Stimulated activated CD4-positive, alpha-beta T cell treated with anti-CD3 and anti-CD28 coated beads, Interleukin-2, amount 100 ng/mL, for 4 hours (primary cell): ENCODE measurements around the gene CAMKMT.

Experiments
- DNase-seq: peaks from one replicate; pipeline ENCODE4 v3.0.0-alpha.2; 2020; ENCODE audit warnings: low read depth

CAMKMT gene

GRCh38 chr2:44772669-44773378 is 411.1 kb downstream of the CAMKMT start:
- DNase-seq: no peak

DNA sequence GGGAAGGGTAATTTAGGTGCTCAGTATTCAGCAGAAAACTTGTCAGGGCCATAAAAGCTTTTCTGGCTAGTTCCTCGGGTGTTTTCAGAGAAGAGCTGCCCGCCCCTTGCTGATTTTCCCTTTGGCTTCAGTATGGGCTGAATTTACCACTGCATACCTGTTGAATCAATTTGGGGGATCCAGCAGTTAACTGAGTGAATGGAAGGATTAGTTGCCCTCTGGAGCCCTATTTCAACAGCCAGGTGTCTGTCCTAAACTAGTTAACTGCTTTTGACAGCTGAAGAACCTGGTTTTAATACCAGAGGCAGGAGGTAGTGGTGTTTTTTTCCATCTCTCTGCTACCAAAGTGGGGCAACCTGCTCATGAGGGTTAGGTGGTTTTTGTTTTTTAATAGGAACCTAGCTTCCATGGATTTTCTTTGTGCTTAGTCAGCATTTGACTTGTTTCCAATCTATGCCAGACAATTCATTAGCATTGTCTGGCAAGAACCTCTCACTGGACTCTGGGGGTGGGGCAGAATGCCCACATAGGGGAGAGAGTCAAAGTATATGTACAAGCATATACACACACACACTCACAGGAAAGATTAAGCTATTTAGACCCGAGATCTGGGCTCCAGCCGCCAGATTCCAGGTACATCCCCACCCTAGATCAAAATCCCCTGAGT is 413.2 kb downstream of the CAMKMT start:
- DNase-seq: no peak

DNA sequence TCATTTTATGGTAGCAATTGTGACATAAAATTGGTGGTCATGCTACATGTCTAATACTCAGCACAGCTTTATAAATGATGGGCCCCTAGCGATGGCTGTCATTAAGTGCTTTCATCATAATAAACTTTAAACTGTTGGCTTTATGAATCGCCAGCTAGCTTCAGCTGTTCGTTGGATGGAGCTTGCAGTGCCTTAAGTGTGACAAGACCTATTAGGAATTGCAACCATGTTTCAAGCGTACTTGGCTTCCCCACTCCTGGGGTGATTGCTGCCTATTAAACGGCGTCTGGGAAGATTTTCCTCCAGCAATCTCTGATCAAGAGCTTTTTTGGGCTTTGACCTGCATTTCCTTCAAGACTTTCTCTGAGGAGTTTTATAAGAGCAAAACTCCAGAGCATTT is 415.3 kb downstream of the CAMKMT start:
- no peak for DNase-seq

DNA sequence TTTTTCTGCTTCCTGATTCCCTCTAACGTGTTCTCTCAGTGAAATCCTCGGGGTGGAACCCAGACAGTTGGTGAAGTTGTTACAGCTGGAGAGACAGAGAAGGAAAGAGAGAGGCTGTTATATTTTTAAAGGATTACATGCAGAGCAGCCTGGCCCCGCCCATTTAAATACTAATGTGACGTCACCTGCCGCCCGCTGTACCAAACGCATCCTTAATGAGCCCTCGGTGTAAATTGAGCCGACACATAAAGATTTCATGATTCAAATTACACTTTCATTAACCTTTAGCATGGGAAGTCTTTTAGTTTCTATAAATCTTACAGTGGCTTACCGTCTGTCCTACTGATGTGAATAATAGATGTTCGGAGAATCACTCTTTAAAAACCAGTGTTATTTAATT is 415.8 kb downstream of the CAMKMT start:
- DNase-seq: no peak

GRCh38 chr2:44778221-44778654 is 416.5 kb downstream of the CAMKMT start:
- DNase-seq: no peak

- no peak for DNase-seq
Observed at GRCh38 chr2:44778671-44779476, 417.1 kb downstream of the CAMKMT start.

DNA sequence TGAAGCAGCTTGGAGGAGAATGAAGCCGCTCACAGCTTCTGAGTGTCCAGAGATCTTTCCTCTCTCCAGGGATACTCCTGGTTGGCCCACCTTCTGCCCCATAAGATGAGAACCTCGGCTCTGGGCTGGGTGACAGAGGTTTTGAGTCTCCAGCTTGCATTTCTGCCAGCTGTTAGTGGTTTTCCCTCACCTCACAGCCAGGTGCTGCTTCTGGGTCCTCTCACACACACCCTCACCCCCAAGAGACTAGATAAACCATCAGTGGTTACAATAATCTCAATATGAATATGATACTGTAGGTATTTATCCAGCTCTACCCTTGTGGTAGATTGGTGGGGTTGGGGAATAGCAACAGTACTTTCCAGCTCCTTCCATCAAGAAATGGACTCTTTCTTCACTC is 418.0 kb downstream of the CAMKMT start:
- no peak for DNase-seq

GRCh38 chr2:44780406-44780805 is 418.7 kb downstream of the CAMKMT start:
- DNase-seq: no peak

- DNase-seq: no peak
Observed at GRCh38 chr2:44785433-44785832, 423.7 kb downstream of the CAMKMT start.

- DNase-seq: no peak
Observed at GRCh38 chr2:44786045-44786816, 424.5 kb downstream of the CAMKMT start.

GRCh38 chr2:44786817-44787214 is 425.1 kb downstream of the CAMKMT start:
- DNase-seq: no peak

- DNase-seq: no peak
Observed at GRCh38 chr2:44787663-44788062, 425.9 kb downstream of the CAMKMT start.

DNA sequence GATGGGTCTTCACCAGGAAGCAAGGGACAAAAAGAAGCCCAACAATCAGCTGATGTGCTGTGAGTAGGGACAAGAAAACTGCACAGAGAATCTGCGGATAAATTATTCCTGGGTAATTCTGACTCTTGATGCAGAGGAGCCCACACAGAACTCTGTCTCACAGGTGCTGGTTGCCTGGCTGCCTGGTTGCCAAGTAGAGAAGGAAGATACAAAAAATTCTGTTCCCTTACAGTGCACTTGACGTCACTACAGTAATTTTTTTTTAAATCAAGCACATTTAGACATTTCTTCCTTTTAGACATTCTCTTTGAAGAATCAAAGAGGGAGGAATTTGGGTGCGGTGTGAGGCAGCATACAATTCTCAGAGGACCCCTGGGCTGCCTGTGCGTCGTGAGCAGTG is 427.7 kb downstream of the CAMKMT start:
- no peak for DNase-seq

- no peak for DNase-seq
Observed at GRCh38 chr2:44789971-44790721, 428.4 kb downstream of the CAMKMT start.

DNA sequence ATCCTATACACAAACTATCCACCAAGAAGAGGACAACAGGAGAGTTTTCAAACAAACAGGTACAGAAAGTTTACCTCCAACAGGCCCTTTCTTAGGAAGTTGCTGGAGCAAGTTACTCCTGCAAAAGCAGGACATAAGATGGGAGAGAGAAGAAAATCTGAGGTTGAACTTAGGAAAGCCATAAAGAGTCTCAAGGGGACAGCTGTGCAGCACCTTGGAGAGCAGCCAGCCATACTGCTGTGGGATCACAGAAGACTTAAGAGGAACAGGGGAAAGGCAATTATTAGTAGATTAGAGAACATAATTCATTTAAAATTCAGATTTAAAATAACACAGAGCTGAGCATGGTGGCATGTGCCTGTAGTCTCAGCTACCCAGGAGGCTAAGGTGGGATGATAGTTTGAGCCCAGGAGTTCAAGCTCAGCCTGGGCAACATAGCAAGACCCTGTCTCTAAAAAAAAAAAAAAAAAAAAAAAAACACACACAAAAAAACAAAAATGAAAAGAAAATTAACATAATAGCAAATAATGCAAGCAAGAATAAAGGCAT is 431.6 kb downstream of the CAMKMT start:
- no peak for DNase-seq

DNA sequence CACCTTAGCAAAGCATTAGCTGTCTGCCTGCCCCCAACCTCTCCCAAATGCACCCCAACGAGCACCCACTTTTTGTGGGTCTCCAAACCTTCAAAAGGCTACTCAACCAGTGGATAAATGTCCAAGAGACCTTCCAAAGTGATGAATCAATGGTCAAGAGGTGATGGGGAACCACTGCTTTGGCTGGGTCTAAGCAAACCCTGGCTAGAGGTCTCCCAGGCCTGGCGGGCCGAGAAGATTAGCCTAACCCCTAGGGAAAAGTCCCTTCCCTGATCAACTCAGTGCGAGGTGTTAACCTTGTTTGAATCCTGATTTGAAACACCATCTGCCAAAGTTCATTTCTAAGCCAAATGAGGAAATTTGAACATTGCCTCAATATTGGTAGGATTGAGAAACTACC is 435.0 kb downstream of the CAMKMT start:
- DNase-seq: no peak

GRCh38 chr2:44798139-44798659 is 436.5 kb downstream of the CAMKMT start:
- DNase-seq: no peak

- DNase-seq: no peak
Observed at GRCh38 chr2:44799105-44799504, 437.4 kb downstream of the CAMKMT start.

DNA sequence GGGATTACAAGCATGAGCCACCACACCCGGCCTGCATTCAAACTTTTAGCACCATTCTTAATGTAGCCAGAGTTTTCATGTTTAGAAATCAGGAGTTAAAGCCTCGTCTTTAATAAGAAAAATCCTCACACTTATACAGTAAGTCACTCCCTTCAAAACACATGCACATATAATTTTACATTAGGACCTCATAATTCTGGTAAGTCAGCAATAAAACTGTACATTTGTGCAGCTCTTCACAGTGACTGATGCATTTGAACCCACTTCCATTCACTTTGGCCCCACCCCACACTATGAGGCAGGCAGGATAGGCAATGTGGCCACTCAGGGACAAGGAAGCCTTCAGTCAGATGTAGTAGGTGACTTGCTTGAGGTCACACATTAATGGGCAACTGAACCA is 438.0 kb downstream of the CAMKMT start:
- DNase-seq: no peak

DNA sequence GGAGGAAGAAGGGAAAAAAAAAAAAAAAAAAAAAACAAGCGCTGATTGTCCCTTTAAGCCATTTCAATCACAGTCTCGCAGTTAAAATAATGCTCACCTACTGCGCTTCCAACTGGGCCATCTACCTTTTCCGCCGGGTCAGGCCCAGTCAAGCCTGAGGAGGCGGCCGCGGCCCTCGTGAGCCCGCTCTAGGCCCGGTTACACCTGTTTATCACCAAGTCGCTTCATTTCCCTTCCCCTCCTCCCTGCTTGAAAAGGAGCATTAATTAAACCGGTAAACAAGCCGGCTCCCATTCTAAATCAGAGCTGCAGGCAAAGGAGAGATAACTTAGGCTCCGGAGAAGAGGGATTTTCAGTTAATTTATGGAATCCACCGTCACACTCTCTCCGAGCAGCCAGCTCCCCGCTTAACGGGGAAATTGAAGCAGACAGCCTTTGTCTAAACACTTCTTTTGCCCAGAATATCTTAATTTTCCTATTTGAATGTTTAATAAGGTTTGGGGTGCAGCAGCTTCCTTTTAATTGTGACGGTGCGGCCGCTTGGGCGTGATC is 439.6 kb downstream of the CAMKMT start:
- DNase-seq: no peak
